Prostate gland (tissue), 2 donors: Measurements from ENCODE around the gene COL25A1.

Experiments used
- CTCF ChIP-seq, 4 experiments: fragments of 200-600 bp in 2 of 4; fragments of 450-650 bp in 2 of 4; sonication (generic) in 2 of 4; IDR thresholded peaks; 1 replicate in 3 of 4; 2 replicates in 1 of 4; pipeline ENCODE4 v1.5.1; 2016 to 2019; ENCODE audit warnings: antibody characterized with exemption in 4 of 4, mild to moderate bottlenecking in 2 of 4, moderate library complexity in 2 of 4
- POLR2A ChIP-seq: fragments of 450-650 bp; IDR thresholded peaks from one replicate; pipeline ENCODE4 v1.6.1; 2016; ENCODE audit warnings: antibody characterized with exemption, mild to moderate bottlenecking
- POLR2AphosphoS5 ChIP-seq: sonication (generic); formaldehyde crosslinking; IDR thresholded peaks from one replicate; pipeline ENCODE4 v1.6.1; 2017; ENCODE audit warnings: antibody characterized with exemption

DNA sequence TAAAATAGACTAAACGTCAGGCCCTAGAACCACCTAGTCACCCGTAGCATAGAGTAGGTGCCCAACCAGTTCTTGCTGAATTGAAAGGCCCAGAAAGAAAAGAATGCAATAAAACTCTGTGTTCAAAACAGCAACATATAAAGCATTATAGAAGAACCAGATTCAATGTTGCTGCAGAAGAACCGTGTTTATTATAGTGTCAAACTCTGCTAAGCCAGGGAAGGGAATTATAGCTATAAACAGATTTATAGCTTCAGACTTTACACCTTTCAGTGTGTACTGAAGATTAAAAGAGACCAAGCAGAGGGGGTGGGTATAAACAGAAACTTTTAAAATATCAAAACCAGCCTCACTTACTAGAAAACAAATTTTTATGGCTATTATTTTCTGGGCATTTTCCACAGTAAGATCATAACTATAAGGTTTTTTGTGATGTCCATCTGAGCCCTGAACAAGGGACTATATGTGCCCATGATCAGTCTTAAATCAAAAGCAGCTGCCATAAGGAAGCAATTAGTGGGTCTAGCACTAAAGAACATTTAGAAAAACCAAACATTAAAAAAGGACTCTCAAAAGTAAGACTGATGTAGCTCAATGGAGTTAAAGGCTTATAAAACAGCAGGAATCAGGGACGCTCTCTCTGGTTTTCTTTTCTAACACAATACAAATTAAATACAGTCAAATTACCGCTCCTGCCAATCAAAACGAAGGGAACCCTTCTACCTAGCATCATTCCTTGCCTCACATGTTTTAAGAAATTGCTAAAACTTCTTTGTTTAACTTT lies 319.9 kb downstream of the COL25A1 start:
- TF ChIP-seq POLR2A (no peak), CTCF (IDR thresholded peaks at IDR 0.05) (no peak), POLR2AphosphoS5 (no peak)
